GM12864 (cell line): Measurements from ENCODE around the gene MYO9A.
"Not testable (repeated sequence)": the region's sequence is repeated elsewhere in the genome, so short reads cannot be mapped to it uniquely, and the experiment has no call there.

Experiments used
- DNase-seq: peaks from one replicate; pipeline ENCODE4 v3.0.0-alpha.2; 2011; ENCODE audit warnings: low read depth
- H3K4me3 ChIP-seq: 2 replicates; pipeline ENCODE4 v1.5.1; 2011; ENCODE audit warnings: mild to moderate bottlenecking, low read depth, low read length, control low read depth
- TF ChIP-seq, protein P1 (sequence below): IDR thresholded peaks from 2 replicates; pipeline ENCODE4 v1.5.1; 2011; ENCODE audit warnings: low read depth, mild to moderate bottlenecking, moderate library complexity, low read length, control low read depth, inconsistent platforms; ENCODE audit errors: missing control alignments

Gene MYO9A

DNA sequence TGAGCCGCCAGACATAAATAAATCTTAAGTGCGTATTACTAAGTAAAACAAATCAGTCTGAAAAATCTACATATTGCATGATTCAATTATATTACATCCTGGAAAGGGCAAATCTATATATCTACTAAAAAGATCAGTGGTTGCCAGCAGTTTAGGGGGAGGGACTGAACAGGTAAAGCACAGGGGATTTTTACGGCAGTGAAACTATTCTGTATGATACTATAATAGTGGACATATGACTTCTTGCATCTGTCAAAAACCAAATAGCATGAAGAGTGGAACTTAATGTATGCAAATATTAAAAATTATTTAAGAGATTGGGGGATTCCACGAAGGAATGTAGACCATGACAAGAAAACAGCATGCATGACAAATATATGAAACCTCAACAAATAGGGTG, 111.6 kb downstream of the MYO9A start:
- no peak overlapping the region for H3K4me3 ChIP-seq
- TF ChIP-seq, protein P1, sequence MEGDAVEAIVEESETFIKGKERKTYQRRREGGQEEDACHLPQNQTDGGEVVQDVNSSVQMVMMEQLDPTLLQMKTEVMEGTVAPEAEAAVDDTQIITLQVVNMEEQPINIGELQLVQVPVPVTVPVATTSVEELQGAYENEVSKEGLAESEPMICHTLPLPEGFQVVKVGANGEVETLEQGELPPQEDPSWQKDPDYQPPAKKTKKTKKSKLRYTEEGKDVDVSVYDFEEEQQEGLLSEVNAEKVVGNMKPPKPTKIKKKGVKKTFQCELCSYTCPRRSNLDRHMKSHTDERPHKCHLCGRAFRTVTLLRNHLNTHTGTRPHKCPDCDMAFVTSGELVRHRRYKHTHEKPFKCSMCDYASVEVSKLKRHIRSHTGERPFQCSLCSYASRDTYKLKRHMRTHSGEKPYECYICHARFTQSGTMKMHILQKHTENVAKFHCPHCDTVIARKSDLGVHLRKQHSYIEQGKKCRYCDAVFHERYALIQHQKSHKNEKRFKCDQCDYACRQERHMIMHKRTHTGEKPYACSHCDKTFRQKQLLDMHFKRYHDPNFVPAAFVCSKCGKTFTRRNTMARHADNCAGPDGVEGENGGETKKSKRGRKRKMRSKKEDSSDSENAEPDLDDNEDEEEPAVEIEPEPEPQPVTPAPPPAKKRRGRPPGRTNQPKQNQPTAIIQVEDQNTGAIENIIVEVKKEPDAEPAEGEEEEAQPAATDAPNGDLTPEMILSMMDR, result no peak
- no peak for DNase-seq

DNA sequence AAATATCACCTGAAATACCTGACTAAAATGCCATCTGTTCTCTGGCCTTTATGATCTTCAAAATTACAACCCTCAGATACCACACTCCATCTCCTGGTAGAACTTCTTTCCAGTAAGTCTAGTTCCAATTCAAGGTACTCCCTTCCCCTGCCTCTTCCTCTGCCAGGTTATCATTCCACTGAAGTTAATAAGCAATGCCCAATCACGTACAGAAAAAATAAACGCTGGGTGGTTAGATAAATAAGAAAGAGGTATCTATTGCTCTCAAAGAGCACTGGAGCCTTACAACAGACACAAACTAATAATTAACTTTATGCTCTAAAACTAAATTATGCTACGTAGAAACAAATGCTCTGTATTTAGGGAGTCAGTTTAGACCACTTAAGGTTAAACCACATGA, 112.5 kb downstream of the MYO9A start:
- TF ChIP-seq, protein P1, result no peak
- no peak overlapping the region for H3K4me3 ChIP-seq
- DNase-seq, result no peak

DNA sequence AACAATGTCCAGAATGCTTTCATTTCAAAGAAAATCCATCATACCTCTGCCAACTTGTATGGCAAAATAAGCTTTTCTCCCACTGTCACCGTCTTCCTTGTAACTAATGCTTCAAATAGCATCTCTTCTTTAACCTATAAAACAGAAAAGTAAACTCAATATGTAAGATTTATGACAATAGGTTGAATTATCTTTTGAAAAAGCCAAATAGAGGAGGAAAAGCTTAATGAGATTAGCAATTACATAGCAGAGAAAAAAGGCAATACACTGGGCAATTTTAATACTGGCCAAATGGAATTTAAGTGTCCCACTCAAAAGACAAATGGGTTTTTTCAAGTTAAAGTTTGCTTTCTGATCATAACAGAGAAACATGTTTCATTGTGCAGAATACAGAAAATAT, 118.1 kb downstream of the MYO9A start:
- TF ChIP-seq, protein P1, result no peak
- no peak overlapping the region for H3K4me3 ChIP-seq
- DNase-seq, result no peak

DNA sequence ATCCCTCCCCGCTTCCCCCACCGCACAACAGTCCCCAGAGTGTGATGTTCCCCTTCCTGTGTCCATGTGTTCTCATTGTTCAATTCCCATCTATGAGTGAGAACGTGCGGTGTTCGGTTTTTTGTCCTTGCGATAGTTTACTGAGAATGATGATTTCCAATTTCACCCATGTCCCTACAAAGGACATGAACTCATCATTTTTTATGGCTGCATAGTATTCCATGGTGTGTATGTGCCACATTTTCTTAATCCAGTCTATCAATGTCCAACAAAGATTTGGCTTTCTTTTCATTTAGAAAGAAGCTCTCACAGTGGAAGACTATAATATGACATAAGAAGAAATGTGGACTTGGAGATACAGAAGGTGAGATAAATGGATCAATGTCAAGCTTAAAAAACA, 119.2 kb downstream of the MYO9A start:
- DNase-seq, H3K4me3 ChIP-seq: not testable (repeated sequence)

DNA sequence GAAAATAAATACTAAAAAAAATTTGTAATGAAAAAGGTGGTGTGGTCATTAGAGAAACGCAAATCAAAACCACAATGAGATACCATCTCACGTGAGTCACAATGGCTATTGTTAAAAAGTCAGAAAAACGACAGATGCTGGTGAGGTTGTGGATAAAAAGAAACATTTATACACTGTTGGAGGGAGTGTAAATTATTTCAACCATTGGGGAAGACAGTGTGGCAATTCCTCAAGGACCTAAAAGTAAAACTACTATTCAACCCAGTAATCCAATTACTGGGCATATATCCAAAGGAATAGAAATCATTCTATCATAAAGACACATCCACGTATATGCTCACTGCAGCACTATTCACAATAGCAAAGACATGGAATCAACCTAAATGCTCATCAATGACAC, 120.3 kb downstream of the MYO9A start:
- TF ChIP-seq, protein P1, result no peak
- DNase-seq, result no peak

DNA sequence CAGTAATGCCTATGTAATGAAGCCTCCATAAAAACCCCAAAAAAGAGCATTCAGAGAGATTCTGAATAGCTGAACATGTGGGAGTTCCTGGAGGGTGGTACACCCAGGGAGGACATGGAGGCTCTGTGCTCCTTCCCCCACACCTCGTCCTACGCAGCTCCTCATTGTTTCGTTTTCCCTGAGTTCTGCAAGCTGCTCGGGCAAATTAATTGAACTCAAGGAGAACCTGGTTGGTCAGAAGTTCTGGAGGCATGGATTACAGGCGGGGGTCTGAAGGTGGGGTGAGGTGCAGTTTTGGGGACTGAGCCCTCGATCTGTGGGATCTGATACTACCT, 142.2 kb downstream of the MYO9A start:
- H3K4me3 ChIP-seq, result no peak overlapping the region
- DNase-seq, result no peak
- TF ChIP-seq, protein P1, result no peak

More for the DNA sequence above, 120.3 kb downstream of the MYO9A start:
- no peak overlapping the region for H3K4me3 ChIP-seq

DNA sequence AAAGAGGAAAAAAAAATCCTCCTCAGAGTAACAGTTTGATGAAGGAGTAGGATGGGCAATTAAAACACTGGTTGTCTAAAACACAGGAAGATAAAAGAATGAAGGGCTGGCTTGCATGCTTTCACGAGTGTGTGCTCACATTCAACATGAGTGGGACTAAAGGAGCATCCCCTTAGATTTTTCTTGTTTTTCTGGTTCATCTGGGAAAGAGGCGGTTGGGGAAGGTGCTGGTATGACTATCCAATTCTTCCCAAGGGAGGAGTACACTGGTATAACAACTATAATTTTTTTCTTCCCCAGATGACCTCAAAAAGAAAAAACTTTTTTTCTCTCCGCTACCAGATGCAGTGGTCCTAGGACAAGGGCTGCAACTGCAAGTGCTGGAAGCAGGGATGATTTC, 143.7 kb downstream of the MYO9A start:
- H3K4me3 ChIP-seq, result no peak overlapping the region
- TF ChIP-seq, protein P1, result no peak
- no peak for DNase-seq

DNA sequence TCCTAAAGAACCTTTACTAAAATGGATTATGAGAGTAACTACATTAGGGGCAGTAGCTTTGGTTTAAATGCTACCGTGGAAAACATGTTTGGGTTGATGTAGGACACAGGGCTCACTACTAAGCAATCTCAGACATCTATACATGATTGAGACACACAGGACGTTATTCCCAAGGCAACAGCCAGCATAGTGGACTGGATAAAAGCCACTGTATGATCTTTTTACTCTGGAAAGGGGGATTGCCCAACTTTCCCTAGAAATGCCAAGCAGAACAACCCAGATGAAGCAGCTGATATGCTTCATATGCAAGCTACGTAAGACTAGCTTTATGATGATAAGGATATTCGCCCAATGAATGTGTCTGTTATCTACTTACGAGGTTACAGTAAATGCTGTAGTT, 144.6 kb downstream of the MYO9A start:
- no peak overlapping the region for H3K4me3 ChIP-seq
- TF ChIP-seq, protein P1, result no peak
- no peak for DNase-seq
